NCI-H128 (cell line): Measurements from ENCODE around the gene IGSF21.
"Not testable (repeated sequence)": the region's sequence is repeated elsewhere in the genome, so short reads cannot be mapped to it uniquely, and the experiment has no call there.

Experiments used
- DNase-seq: peaks from one replicate; lab custom pipeline; 2025; ENCODE audit not compliant: unreplicated experiment; lab: John Stamatoyannopoulos, UW

IGSF21 gene

GRCh38 chr1:18352636-18353265, 245.2 kb downstream of the IGSF21 start:
- no peak for DNase-seq

GRCh38 chr1:18353528-18353927, 245.9 kb downstream of the IGSF21 start:
- no peak for DNase-seq

GRCh38 chr1:18353992-18354391, 246.4 kb downstream of the IGSF21 start:
- no peak for DNase-seq

GRCh38 chr1:18354612-18355011, 247.0 kb downstream of the IGSF21 start:
- no peak for DNase-seq

GRCh38 chr1:18357622-18358230, 250.1 kb downstream of the IGSF21 start:
- no peak for DNase-seq

- DNase-seq: no peak
Measured at GRCh38 chr1:18358600-18358999, 251.0 kb downstream of the IGSF21 start.

GRCh38 chr1:18360251-18360650, 252.7 kb downstream of the IGSF21 start:
- no peak for DNase-seq

- no peak for DNase-seq
Measured at GRCh38 chr1:18362150-18362549, 254.6 kb downstream of the IGSF21 start.

- DNase-seq: no peak
Measured at GRCh38 chr1:18363436-18363835, 255.8 kb downstream of the IGSF21 start.

- no peak for DNase-seq
Measured at GRCh38 chr1:18365099-18365705, 257.6 kb downstream of the IGSF21 start.

GRCh38 chr1:18372505-18372904, 264.9 kb downstream of the IGSF21 start:
- not testable (repeated sequence) for DNase-seq

- DNase-seq: no peak
Measured at GRCh38 chr1:18373151-18373550, 265.6 kb downstream of the IGSF21 start.

GRCh38 chr1:18373882-18374493, 266.4 kb downstream of the IGSF21 start:
- no peak for DNase-seq

- no peak for DNase-seq
Measured at GRCh38 chr1:18376661-18377060, 269.1 kb downstream of the IGSF21 start.

- no peak for DNase-seq
Measured at GRCh38 chr1:18380288-18380687, 272.7 kb downstream of the IGSF21 start.

- DNase-seq: no peak
Measured at GRCh38 chr1:18384059-18384458, 276.5 kb downstream of the IGSF21 start.

- no peak for DNase-seq
Measured at GRCh38 chr1:18384471-18384870, 276.9 kb downstream of the IGSF21 start.

GRCh38 chr1:18385239-18385790, 277.7 kb downstream of the IGSF21 start:
- no peak for DNase-seq

- no peak for DNase-seq
Measured at GRCh38 chr1:18386591-18386990, 279.0 kb downstream of the IGSF21 start.

GRCh38 chr1:18387307-18387706, 279.7 kb downstream of the IGSF21 start:
- DNase-seq: no peak

- no peak for DNase-seq
Measured at GRCh38 chr1:18390953-18391352, 283.4 kb downstream of the IGSF21 start.
